Dedifferentiated amniotic fluid mesenchymal stem cell (primary cell): ENCODE results near the gene SSBP2.

ENCODE experiments used
- DNase-seq: peaks from one replicate; pipeline ENCODE4 v3.0.0-alpha.2; 2016; ENCODE audit errors: extremely low spot score

SSBP2 gene

GRCh38 chr5:81389025-81389424, 361.9 kb downstream of the SSBP2 start:
- DNase-seq = no peak

GRCh38 chr5:81388169-81388568, 362.7 kb downstream of the SSBP2 start:
- no peak for DNase-seq

DNA sequence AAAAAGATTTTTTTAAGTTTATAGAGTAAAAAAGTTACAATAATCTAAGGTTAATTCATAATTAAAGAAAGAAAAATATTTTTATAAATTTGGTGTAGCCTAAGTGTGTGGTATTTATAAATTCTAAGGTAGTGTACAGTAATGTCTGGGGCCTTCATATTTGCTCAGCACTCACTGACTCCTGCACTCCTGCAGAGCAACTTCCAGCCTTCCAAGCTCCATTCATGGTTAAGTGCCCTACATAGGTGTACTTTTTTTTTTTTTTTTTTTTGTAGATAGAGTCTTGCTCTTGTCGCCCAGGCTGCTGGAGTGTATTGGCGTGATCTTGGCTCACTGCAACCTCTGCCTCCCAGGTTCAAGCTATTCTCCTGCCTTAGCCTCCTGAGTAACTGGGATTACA, 367.0 kb downstream of the SSBP2 start:
- DNase-seq = no peak

- DNase-seq = no peak
Observed at GRCh38 chr5:81371354-81371876, 379.5 kb downstream of the SSBP2 start.

DNA sequence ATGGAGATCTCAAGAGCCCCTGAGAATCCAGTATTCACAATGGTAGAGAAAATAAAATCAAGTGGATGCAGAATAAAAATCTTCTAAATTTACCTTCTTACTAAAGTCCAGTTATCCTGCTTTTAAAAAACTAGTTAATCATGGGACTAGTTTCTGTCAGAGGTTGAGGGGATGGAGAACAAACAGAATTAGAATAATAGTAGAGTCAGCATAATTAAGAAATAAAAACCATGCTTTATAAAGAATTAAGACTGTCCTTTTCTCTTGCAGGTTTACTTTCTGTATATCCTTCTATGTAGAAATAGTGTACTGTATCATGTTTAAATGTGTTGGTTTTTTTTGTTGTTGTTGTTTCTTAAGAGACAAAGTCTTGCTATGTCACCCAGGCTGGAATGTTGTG, 380.0 kb downstream of the SSBP2 start:
- DNase-seq = no peak

- no peak for DNase-seq
Observed at GRCh38 chr5:81365541-81365940, 385.4 kb downstream of the SSBP2 start.

- DNase-seq = no peak
Observed at GRCh38 chr5:81363093-81363871, 387.6 kb downstream of the SSBP2 start.
